Activated CD4-positive, alpha-beta T cell treated with anti-CD3 and anti-CD28 coated beads for 24 hours (primary cell): ENCODE data around the gene TSPEAR.
"Not testable (repeated sequence)": the region's sequence is repeated elsewhere in the genome, so short reads cannot be mapped to it uniquely, and the experiment has no call there.

Source experiments
- DNase-seq, 2 donors: peaks; one replicate each; pipeline ENCODE4 v3.0.0-alpha.2; 2020; ENCODE audit warnings: low read depth in 2 of 2

TSPEAR gene

GRCh38 chr21:44684077-44684476, 27.3 kb downstream of the TSPEAR start:
- no peak for DNase-seq

DNA sequence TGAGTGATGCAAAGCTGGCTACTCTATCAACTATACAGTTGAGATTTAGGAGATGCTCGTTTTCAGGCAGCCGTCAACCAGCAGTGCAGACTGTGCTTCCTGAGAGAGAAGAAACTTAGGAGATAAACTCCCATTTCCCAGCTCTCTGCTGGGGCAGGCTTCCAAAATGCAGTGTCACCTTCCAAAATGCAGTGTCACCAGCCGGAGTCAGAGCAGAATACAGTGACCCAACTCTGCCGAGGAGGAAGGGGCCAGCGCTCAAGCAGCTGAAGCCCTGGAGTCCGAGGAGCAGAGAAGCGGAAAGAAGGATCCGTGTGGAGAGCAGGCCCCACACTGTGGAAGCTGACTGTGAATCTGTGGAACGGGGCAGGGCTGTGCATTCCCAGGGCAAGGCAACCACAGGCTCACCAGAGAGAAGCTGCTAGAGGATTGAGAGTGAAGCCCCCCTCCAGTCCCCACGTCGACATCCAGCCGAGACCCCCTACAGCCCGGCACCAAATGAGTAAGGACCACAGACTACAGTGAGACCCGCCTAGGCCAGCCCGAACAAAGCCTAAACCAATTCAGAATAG, 28.7 kb downstream of the TSPEAR start:
- no peak for DNase-seq

DNA sequence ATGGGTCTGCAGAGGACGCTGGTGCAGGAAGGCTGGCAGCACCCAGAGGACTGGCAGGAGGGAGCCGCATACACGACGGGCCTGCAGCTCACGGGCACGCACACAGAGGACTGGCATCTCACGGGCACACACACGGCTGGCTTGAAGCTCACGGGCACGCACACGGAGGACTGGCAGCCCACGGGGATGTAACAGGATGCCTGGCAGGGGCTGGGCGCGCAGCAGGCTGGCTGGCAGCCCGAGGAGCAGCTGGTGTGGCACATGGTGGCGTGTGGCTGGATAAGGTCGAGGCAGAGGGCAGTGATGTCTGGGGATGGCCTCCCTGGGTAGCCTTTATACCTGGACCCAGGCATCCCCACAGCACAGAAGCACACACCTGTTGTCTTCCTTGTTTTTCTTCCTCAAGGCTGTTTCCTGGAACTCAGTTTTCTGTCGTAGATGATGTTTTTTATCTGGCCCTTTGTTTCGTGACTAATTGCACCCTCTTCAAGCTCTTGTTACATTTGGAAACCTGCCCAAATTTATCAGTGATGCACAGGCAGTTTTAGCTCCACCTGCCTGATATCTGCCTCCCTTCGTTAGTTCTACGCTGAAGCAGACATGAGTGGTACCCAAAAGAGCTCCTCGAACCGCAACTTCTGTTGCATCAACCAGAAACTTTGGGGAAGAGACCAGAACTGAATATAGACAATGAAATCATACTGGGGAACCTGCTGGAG, 29.4 kb downstream of the TSPEAR start, which contains the start of gene KRTAP12-1:
Gene KRTAP12-1 (minus strand): TSS at position 303 of the 719 bp plus-strand sequence. CDS start 40 bp downstream, at position 263.
- no peak for DNase-seq

GRCh38 chr21:44681152-44681551, 30.2 kb downstream of the TSPEAR start:
- no peak for DNase-seq

- DNase-seq = no peak
These were observed 33.5 kb downstream of the TSPEAR start for GRCh38 chr21:44677881-44678280.

- no peak for DNase-seq
These were observed 39.5 kb downstream of the TSPEAR start for GRCh38 chr21:44671911-44672310.

DNA sequence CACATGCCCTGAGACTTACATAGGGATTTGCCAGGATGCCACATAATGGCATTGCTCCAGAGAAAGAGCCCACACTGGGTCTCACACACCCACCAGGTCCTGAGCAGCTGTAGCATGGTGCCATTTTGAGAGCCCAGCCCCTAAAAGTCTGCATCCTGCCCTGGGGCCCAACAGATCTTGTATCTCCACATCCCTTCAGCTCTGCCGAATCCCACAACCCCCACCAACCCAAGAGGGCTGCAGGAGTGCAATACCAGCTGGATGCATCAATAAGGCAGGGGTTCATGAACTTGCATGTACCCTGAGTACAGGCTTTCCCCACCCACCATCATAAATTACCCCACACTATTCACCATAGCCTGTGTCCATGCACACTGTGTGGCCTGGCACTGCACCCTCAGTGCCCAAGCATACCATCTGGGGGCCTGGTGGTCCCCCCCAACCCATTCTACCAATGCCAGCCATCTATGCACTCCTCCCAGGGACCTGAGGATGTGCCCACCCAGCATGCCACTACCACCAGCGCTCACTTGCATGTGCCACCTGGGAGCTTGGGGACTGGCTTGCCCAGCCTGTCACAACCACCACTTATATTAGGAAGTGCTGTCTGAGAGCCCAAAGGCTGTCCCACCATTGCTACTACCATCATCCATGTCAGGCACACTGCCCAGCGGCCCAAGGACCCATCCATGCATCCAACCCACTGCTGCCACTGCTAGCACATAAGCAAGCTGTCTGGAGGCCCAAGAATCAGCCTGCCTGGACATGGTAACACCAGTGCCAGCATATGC, 40.5 kb downstream of the TSPEAR start:
- DNase-seq = no peak

DNA sequence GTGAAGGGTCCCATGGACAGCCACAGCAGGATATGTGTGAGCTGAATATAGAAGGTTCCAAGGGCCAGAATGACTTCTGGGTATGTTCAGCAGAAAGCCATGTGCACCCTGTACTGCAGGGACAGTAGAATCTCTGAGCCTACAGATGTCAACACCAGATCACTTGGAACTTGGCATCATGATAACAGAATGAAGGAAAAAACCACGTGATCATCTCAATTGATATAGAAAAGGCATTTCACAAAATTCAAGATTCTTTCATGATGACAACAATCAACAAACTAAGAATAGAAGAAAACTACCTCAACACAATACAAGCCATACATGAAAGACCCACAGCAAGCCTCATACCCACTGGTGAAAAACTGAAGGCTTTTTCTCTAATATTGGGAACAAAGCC, 43.8 kb downstream of the TSPEAR start:
- no peak for DNase-seq

- DNase-seq = no peak
These were observed 44.7 kb downstream of the TSPEAR start, which contains the start of gene KRTAP12-2 for GRCh38 chr21:44666401-44667320. Gene KRTAP12-2 (minus strand): TSS chr21:44666927. CDS start chr21:44666886, 41 bp downstream.

- DNase-seq = no peak
These were observed 46.7 kb downstream of the TSPEAR start for GRCh38 chr21:44664691-44665090.

DNA sequence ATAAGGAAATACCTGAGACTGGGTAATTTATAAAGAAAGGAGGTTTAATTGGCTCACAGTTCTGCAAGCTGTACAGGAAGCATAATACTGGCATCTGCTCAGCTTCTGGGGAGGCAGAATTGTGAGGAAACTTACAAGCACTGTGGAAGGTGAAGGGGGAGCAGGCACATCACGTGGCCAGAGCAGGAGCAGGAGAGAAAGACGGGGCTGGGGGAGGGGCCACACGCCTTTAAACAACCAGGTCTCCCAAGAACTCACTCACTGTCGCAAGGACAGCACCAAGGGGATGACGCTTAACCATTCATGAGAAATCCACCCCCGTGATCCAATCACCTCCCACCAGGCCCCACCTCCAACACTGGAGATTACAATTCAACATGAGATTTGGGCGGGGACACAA, 49.8 kb downstream of the TSPEAR start:
- DNase-seq = not testable (repeated sequence)

GRCh38 chr21:44658913-44659595, 52.3 kb downstream of the TSPEAR start:
- no peak for DNase-seq

DNA sequence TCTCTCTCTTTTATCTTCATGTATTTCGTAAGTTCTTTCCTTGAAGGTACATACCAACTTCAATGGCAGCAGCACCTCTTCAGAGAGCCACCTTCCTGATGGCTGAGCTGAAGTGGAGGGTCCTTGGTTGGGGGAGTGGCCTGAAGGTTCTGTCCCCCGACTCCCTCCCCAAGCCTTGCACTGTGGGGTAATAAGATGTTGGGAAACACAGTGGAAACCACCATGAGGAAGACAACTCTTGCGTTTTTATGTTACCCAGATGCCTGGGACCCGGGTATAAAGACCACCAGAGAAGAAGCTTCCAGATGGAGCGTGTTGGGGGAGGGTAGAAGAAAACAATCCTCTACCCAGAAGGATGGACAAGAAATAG, 52.8 kb downstream of the TSPEAR start:
- no peak for DNase-seq

- DNase-seq = no peak
These were observed 53.5 kb downstream of the TSPEAR start, which contains the start of gene KRTAP12-3 for GRCh38 chr21:44657635-44658540. Gene KRTAP12-3 (plus strand): TSS chr21:44657932. CDS start chr21:44657980, 48 bp downstream.

DNA sequence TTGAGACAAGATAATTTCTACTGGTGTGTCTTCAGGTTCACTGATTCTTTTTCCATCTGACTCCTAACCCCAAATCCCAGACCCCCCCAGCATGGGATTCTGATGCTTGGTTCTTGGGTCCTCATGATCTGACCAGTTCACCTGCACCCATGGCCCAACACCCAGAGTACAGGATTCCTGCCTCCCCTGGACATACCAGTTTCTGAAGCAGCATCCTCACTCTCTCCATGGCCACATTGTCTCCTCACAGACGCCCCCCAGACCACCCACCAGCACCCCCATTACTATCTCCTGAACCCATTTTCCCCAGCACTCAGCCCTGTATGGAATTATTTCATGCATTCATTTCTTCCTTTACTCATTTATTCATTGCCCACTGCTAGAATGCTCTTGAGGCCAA, 54.5 kb downstream of the TSPEAR start:
- DNase-seq = no peak

DNA sequence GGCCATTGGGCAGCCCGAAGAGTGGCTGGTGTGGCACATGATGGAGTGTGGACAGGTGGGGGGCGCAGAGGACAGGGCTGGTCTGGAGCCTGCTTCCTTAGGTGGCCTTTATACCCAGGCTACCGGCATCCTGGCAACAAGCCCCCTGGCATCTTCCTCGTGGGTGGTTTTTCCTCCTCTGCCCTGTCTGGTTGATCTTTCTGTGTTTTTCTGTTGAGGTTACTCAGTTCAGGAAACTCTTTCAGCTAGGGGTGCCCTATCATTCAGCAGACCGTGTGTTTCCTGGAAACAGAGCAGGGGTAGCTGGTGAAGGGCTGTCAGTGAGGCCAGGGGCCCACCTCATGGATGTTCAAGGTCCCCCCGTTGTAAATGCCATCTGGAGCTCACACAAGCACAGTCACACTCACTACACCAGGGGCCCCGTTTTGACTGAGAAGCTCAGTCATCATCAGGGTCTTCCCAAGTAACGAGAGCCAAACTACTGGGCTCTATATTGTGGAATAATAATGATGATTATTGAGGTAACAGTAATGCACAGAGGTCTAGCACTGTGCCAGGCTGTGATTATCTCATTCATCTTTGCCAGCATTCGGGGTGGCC, 56.7 kb downstream of the TSPEAR start, which contains the start of gene KRTAP12-4:
Gene KRTAP12-4 (minus strand): TSS at position 84 of the 600 bp plus-strand sequence. CDS start 45 bp downstream, at position 39.
- DNase-seq = no peak

GRCh38 chr21:44653656-44654575, 57.5 kb downstream of the TSPEAR start:
- no peak for DNase-seq

DNA sequence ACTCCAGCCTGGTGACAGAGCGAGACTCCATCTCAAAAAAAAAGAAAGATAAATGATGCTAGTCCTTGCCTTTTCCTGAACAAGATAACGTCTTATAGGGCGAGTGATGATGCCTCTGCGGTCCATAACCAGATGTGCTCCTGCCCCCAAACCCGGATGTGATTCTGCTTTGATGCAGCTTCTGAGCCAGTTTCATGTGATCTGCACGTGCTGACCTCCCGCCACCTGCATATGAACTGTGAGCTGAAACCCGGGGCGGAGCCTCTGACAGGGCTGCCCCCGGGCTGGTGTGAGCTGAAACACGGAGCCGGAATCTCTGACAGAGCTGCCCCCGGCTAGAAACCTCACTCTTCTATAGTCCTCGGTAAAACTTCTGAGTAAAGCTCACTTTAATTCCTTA, 58.2 kb downstream of the TSPEAR start:
- DNase-seq = no peak
